NT2/D1 (cell line): ENCODE measurements around the gene POLR1B.

ENCODE experiments used
- SUZ12 ChIP-seq: IDR thresholded peaks from 2 replicates; pipeline ENCODE4 v1.6.1; 2011; ENCODE audit not compliant: insufficient read length, insufficient read depth; ENCODE audit errors: extremely low read depth
- YY1 ChIP-seq: IDR thresholded peaks from 2 replicates; pipeline ENCODE4 v1.6.1; 2011; ENCODE audit not compliant: insufficient read length, insufficient read depth
- ZNF274 ChIP-seq: IDR thresholded peaks from 2 replicates; pipeline ENCODE4 v1.6.1; 2011; ENCODE audit warnings: mild to moderate bottlenecking, low read depth, low read length

DNA sequence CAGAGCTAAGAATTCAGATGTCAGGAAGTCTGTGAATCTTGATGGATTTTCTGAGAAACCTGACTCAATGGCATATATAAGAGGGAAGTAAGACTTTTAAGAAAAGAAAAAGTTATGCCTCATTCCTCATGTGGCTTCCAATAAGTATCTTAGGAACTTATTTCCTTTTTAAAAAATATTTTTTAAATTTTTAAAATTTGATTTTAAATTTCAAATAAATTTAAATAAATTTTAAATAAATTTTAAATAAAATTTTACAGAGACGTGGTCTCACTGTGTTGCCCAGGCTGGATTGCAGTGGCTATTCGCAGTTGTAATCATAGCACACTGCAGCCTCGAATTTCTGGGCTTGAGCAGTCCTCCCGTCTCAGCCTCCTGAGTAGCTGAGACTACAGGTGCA lies 11.5 kb upstream of the POLR1B start:
- TF ChIP-seq ZNF274 (no peak), YY1 (no peak), SUZ12 (no peak)
